Stimulated activated naive CD8-positive, alpha-beta T cell treated with anti-CD3 and anti-CD28 coated beads, Interleukin-15, amount 100 ng/mL, for 72 hours (primary cell): ENCODE measurements around the gene CORO2A.
"Not testable (repeated sequence)": the region's sequence is repeated elsewhere in the genome, so short reads cannot be mapped to it uniquely, and the experiment has no call there.

Experiments
- ATAC-seq: fragments of 150-1000 bp; cut with Tn5 transposase; 2 replicates; pipeline ENCODE4 v1.10.0; 2021; ENCODE audit warnings: mild to moderate bottlenecking, moderate library complexity
- DNase-seq, 2 donors: peaks; one replicate each; pipeline ENCODE4 v3.0.0; 2021 to 2022
- H3K27ac Mint-ChIP-seq, 2 donors: one replicate each; pipeline ENCODE4 v1.8.0; 2022; ENCODE audit warnings: mild to moderate bottlenecking in 2 of 2, mixed read lengths in 2 of 2, moderate library complexity in 2 of 2
- H3K27me3 Mint-ChIP-seq: one replicate; pipeline ENCODE4 v1.8.0; 2022; ENCODE audit warnings: mixed read lengths
- H3K4me1 Mint-ChIP-seq: one replicate; pipeline ENCODE4 v1.8.0; 2022; ENCODE audit warnings: mild to moderate bottlenecking, mixed read lengths
- H3K4me3 Mint-ChIP-seq, 2 donors: one replicate each; pipeline ENCODE4 v1.8.0; 2022; ENCODE audit warnings: mild to moderate bottlenecking in 2 of 2, mixed read lengths in 2 of 2, moderate library complexity in 1 of 2
- H3K9me3 Mint-ChIP-seq, 2 donors: one replicate each; pipeline ENCODE4 v1.8.0; 2022; ENCODE audit warnings: mixed read lengths in 2 of 2

Gene CORO2A

GRCh38 chr9:98087420-98088354 is 104.8 kb downstream of the CORO2A start:
- Mint-ChIP-seq H3K4me3 (peak overlapping the region in 1 of 2 donors; percentile 74), H3K4me1 (peaks cover 34% of the 10 kb centered on the region), H3K9me3 (no peaks in the 10 kb centered on the region), H3K27ac (peak overlapping the region in 1 of 2 donors; percentile 59), H3K27me3 (no peaks in the 10 kb centered on the region)
- ATAC-seq (peak; percentile 45), DNase-seq (no peak)

DNA sequence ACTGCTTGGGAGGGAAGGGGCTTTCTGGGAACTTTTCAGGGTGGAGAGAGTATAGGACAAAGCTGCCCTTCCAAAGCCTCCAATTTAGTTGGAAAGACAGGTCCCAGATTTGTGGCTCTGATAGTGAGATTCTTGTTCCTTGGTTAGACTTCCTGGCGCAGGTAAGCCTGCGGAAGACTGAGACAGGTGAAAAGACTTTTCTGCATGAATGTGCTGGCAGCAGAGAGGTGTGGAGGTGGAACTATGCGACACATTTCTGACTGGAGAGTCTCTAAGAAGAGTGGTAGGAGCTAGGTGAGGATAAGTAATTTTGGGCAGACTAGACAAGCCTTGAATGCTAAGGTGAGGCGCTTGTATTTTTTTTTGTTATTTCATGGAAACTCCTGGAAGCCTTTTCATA is 106.0 kb downstream of the CORO2A start:
- peaks cover 39% of the 10 kb centered on the region for H3K4me1 Mint-ChIP-seq
- DNase-seq, result no peak
- H3K4me3 Mint-ChIP-seq, result peak overlapping the region in 1 of 2 donors; percentile 74
- H3K27me3 Mint-ChIP-seq, result no peaks in the 10 kb centered on the region
- peak overlapping the region; percentile 85 to 92 for H3K27ac Mint-ChIP-seq
- no peaks in the 10 kb centered on the region for H3K9me3 Mint-ChIP-seq
- no peak for ATAC-seq

DNA sequence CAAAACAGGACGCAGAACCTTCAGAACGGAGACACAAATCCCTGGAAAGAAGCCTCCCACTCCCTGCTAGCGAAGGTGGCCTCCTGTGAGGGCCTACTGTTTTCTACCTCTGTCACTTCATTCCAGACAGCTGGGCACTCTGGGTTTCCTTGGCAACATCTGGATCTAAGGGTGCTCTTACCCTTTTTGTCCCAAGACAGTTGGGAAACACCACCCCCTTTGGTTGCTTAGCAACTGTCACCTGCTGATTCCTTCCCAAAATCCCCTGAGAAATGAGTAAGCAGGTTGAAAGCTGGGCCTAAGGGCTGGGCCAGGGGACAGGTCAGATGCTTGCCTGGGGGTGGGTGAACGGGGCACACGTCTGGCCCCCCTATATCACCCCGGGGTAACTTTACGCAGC is 106.5 kb downstream of the CORO2A start:
- ATAC-seq, result no peak
- no peak for DNase-seq
- H3K27me3 Mint-ChIP-seq, result no peaks in the 10 kb centered on the region
- peaks cover 44% of the 10 kb centered on the region for H3K4me1 Mint-ChIP-seq
- peak overlapping the region in 1 of 2 donors; percentile 92 for H3K27ac Mint-ChIP-seq
- H3K4me3 Mint-ChIP-seq, result no peak overlapping the region
- H3K9me3 Mint-ChIP-seq, result no peaks in the 10 kb centered on the region

GRCh38 chr9:98085058-98085457 is 107.4 kb downstream of the CORO2A start:
- no peak overlapping the region for H3K4me3 Mint-ChIP-seq
- no peaks in the 10 kb centered on the region for H3K27me3 Mint-ChIP-seq
- ATAC-seq (no peak), DNase-seq (no peak)
- no peaks in the 10 kb centered on the region for H3K9me3 Mint-ChIP-seq
- peaks cover 47% of the 10 kb centered on the region for H3K4me1 Mint-ChIP-seq
- peak overlapping the region in 1 of 2 donors; percentile 81 for H3K27ac Mint-ChIP-seq

DNA sequence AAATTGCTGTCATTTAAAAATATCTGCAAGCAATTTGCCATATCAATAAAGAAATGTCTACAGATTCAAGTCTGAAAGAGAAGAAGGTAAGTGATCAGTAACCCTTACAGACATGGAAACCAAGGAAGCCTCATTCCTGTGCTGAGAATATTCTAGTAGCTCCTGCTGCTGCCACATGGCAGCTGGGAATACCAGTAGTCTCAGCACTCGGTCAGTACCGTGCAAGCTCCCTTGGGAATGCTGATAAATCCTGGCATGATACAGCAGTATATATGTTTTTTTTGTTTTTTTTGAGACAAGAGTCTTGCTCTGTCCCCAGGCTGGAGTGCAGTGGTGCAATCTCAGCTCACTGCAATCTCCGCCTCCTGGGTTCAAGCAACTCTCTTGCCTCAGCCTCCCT is 108.0 kb downstream of the CORO2A start:
- ATAC-seq (no peak), DNase-seq (no peak)
- Mint-ChIP-seq H3K4me1 (peaks cover 40% of the 10 kb centered on the region), H3K27me3 (no peaks in the 10 kb centered on the region), H3K4me3 (no peak overlapping the region), H3K27ac (no peak overlapping the region), H3K9me3 (no peaks in the 10 kb centered on the region)

GRCh38 chr9:98083566-98084183 is 108.8 kb downstream of the CORO2A start:
- H3K4me1 Mint-ChIP-seq, result peaks cover 37% of the 10 kb centered on the region
- DNase-seq, result no peak
- H3K9me3 Mint-ChIP-seq, result no peaks in the 10 kb centered on the region
- no peak for ATAC-seq
- H3K27me3 Mint-ChIP-seq, result no peaks in the 10 kb centered on the region
- peak overlapping the region in 1 of 2 donors; percentile 89 for H3K27ac Mint-ChIP-seq
- H3K4me3 Mint-ChIP-seq, result no peak overlapping the region

DNA sequence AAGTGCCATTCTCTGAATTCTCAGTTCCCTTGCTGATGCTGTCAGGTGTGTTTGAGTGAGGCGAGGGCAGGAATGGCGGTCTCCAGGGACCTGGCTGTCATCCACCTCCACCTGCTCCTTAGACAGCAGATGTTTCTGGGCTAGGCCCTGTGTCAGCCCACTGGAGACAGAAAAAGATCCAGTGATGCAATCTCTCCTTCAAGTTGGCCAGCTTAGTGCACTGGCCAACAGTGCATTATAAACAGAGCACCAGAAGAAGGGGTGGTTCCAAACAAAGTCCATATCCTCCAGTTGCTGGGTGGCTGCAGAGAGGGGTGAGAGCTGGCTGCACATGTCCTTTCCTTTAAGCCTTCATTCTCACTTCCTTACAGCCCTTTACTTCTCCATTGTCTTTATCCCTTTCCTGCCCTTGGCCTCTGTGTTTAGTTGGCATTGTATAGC is 109.4 kb downstream of the CORO2A start:
- Mint-ChIP-seq H3K9me3 (no peaks in the 10 kb centered on the region), H3K27ac (peak overlapping the region in 1 of 2 donors; percentile 55), H3K4me3 (no peak overlapping the region), H3K27me3 (no peaks in the 10 kb centered on the region), H3K4me1 (peaks cover 39% of the 10 kb centered on the region)
- DNase-seq, result no peak
- ATAC-seq, result no peak

- Mint-ChIP-seq H3K27ac (peak overlapping the region; percentile 88 to 91), H3K4me1 (peaks cover 43% of the 10 kb centered on the region), H3K9me3 (no peaks in the 10 kb centered on the region), H3K27me3 (no peaks in the 10 kb centered on the region), H3K4me3 (no peak overlapping the region)
- DNase-seq (peak in 1 of 2 donors; percentile 52), ATAC-seq (peak; percentile 94)
Observed at GRCh38 chr9:98081477-98082219, 110.8 kb downstream of the CORO2A start.

GRCh38 chr9:98080780-98081179 is 111.7 kb downstream of the CORO2A start:
- DNase-seq, result no peak
- Mint-ChIP-seq H3K4me1 (peaks cover 44% of the 10 kb centered on the region), H3K27ac (peak overlapping the region; percentile 88 to 91), H3K27me3 (no peaks in the 10 kb centered on the region), H3K4me3 (no peak overlapping the region), H3K9me3 (no peaks in the 10 kb centered on the region)
- no peak for ATAC-seq

DNA sequence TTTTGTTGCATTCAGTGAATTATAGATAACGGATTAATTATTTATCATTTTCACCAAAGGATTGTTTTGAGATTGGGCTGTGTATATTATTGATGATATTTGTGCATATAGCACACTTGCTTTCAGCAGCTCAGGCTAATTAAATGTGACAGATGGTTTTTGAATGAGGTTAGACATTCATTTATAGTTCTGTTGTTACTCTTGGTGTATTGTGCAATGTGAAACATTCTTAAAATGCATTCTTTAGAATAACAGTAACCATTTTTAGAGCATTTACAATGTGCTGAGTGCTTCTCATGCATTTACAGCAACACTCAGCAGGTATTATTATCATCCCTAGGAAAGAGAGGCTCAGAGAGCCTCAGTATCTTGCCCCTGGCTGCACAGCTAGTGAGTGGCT is 112.1 kb downstream of the CORO2A start:
- Mint-ChIP-seq H3K27ac (peak overlapping the region in 1 of 2 donors; percentile 88), H3K4me3 (no peak overlapping the region)
- no peak for DNase-seq

DNA sequence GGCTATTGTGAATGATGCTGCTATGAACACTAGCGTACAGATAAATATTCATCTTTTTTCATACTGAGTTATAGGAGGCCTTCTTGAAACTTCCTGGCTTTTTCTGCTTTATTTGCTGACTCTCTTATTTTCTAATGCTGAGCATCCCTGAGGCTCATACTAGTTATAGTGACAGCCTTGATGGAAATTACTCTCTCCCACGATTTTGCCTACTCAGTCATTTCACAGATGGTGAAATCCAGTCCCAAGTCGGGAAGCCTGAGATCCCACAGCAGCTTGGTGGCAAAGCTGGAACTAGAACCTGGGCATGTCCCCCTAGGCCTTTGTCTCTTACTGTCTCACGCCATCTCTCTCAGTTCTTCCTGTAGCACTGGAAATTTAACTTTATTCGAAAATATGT is 113.5 kb downstream of the CORO2A start:
- Mint-ChIP-seq H3K9me3 (no peaks in the 10 kb centered on the region), H3K4me3 (no peak overlapping the region), H3K4me1 (peaks cover 63% of the 10 kb centered on the region), H3K27me3 (no peaks in the 10 kb centered on the region), H3K27ac (peak overlapping the region in 1 of 2 donors; percentile 7)
- DNase-seq (no peak), ATAC-seq (no peak)

More for the DNA sequence above, 112.1 kb downstream of the CORO2A start:
- no peak for ATAC-seq
- peaks cover 49% of the 10 kb centered on the region for H3K4me1 Mint-ChIP-seq
- no peaks in the 10 kb centered on the region for H3K27me3 Mint-ChIP-seq
- no peaks in the 10 kb centered on the region for H3K9me3 Mint-ChIP-seq

- Mint-ChIP-seq H3K4me1 (peaks cover 52% of the 10 kb centered on the region), H3K4me3 (peak overlapping the region; percentile 19 to 37), H3K27ac (peak overlapping the region in 1 of 2 donors; percentile 42)
- H3K27me3 Mint-ChIP-seq, DNase-seq, H3K9me3 Mint-ChIP-seq, ATAC-seq: not testable (repeated sequence)
Observed at GRCh38 chr9:98076514-98076890, 115.9 kb downstream of the CORO2A start.

- ATAC-seq, result peak; percentile 82
- Mint-ChIP-seq H3K27ac (peak overlapping the region; percentile 90 to 93), H3K9me3 (no peaks in the 10 kb centered on the region), H3K4me1 (peaks cover 42% of the 10 kb centered on the region), H3K4me3 (peak overlapping the region; percentile 73 to 77), H3K27me3 (no peaks in the 10 kb centered on the region)
- peak in 1 of 2 donors; percentile 15 for DNase-seq
Observed at GRCh38 chr9:98075332-98075805, 117.1 kb downstream of the CORO2A start.

- Mint-ChIP-seq H3K4me3 (peak overlapping the region; percentile 73 to 77), H3K9me3 (no peaks in the 10 kb centered on the region), H3K27ac (peak overlapping the region; percentile 63 to 90), H3K4me1 (peaks cover 42% of the 10 kb centered on the region), H3K27me3 (no peaks in the 10 kb centered on the region)
- DNase-seq (peak; percentile 63), ATAC-seq (peak; percentile 13)
Observed at GRCh38 chr9:98074115-98074990, 118.1 kb downstream of the CORO2A start.
